K562 treated with DMSO at 1 percent for 12 hours (cell line): ENCODE results near the gene F2R. TPM values are rescaled to one million over a fixed set of nuclear protein-coding genes. Genes with fewer than 3 reads are reported as not detected.

Source experiments
- total RNA-seq: library from RNA; unstranded; fragments of 300-600 nt; gene quantifications from 2 replicates; pipeline ENCODE4 v1.2.3, GENCODE V29; 2022; ENCODE audit not compliant: insufficient read depth

F2R gene
- 3.4 and 8.6 TPM in 2 replicates for total RNA-seq

DNA sequence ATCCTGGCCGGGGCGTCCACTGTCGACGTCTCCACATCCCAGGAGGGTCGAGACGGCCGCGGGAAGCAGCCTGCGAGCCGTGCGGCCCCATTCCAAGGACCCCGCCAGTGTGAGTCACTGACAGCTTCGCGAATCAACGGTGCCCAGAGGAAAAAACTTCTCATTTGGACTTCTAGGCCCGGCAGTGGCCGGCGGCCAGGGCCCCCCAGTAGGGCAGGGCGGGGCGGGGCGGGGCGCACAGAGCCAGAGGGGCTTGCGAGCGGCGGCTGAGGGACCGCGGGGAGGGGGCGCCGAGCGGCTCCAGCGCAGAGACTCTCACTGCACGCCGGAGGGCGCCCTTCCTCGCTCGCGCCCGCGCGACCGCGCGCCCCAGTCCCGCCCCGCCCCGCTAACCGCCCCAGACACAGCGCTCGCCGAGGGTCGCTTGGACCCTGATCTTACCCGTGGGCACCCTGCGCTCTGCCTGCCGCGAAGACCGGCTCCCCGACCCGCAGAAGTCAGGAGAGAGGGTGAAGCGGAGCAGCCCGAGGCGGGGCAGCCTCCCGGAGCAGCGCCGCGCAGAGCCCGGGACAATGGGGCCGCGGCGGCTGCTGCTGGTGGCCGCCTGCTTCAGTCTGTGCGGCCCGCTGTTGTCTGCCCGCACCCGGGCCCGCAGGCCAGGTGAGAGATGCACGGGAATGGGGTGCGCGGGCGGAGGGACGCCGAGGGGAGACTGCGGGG lies at the start of gene F2R:
Gene F2R, plus strand, starts transcription at position 391 of the 720 bp plus-strand sequence. Its CDS starts 182 bp downstream, at position 573.

Other genes with a start within 250 kb of the F2R start
- gene F2RL2, start 92.7 kb upstream of the F2R start, total RNA-seq, result not detected in 2 replicates
- gene F2RL1, start 102.9 kb downstream of the F2R start, total RNA-seq, result not detected in 2 replicates
- gene S100Z, start 133.9 kb downstream of the F2R start, total RNA-seq, result not detected in 2 replicates
- not detected in 2 replicates for gene CRHBP, start 236.9 kb downstream of the F2R start, total RNA-seq